GM19238 (cell line): Measurements from ENCODE around the gene MAP3K8.

Source experiments
- DNase-seq: peaks from one replicate; pipeline ENCODE4 v3.0.0; 2011; ENCODE audit warnings: low spot score; ENCODE audit not compliant: insufficient read length

The MAP3K8 gene

GRCh38 chr10:30490289-30491000 is 56.5 kb downstream of the MAP3K8 start:
- DNase-seq: no peak

GRCh38 chr10:30491204-30491915 is 57.4 kb downstream of the MAP3K8 start:
- no peak for DNase-seq

- no peak for DNase-seq
These were observed 58.0 kb downstream of the MAP3K8 start for GRCh38 chr10:30491916-30492515.

GRCh38 chr10:30493609-30494530 is 59.9 kb downstream of the MAP3K8 start:
- DNase-seq: no peak

- DNase-seq: no peak
These were observed 60.6 kb downstream of the MAP3K8 start for GRCh38 chr10:30494558-30494957.

- DNase-seq: no peak
These were observed 61.7 kb downstream of the MAP3K8 start for GRCh38 chr10:30495687-30496086.

GRCh38 chr10:30499816-30500215 is 65.8 kb downstream of the MAP3K8 start:
- DNase-seq: no peak

- DNase-seq: no peak
These were observed 66.5 kb downstream of the MAP3K8 start for GRCh38 chr10:30500534-30500933.

- no peak for DNase-seq
These were observed 67.0 kb downstream of the MAP3K8 start for GRCh38 chr10:30500963-30501504.

GRCh38 chr10:30502266-30503060 is 68.5 kb downstream of the MAP3K8 start:
- peak; percentile 37 for DNase-seq

- DNase-seq: no peak
These were observed 69.8 kb downstream of the MAP3K8 start for GRCh38 chr10:30503700-30504266.

GRCh38 chr10:30505543-30506298 is 71.7 kb downstream of the MAP3K8 start:
- DNase-seq: no peak

GRCh38 chr10:30509508-30509907 is 75.5 kb downstream of the MAP3K8 start:
- no peak for DNase-seq

GRCh38 chr10:30510184-30510931 is 76.4 kb downstream of the MAP3K8 start:
- peak; percentile 35 for DNase-seq

GRCh38 chr10:30510932-30511700 is 77.1 kb downstream of the MAP3K8 start:
- DNase-seq: no peak
